Uterus (tissue), 4 donors: ENCODE data around the gene SVOP. TPM values are rescaled to one million over a fixed set of nuclear protein-coding genes. Genes with fewer than 3 reads are reported as not detected.
A peak's percentile ranks its signal among the peaks of the same experiment; 100 is the strongest.

Experiments used
- DNase-seq, 2 donors: peaks; one replicate each; pipeline ENCODE4 v3.0.0-alpha.2; 2019 to 2020
- H3K27ac ChIP-seq, 2 donors: fragments of 200-600 bp; sonication (generic); 1 replicate in 1 of 2; 2 replicates in 1 of 2; pipeline ENCODE4 v1.5.1; 2016 to 2018
- H3K27me3 ChIP-seq, 2 donors: fragments of 200-600 bp; sonication (generic); one replicate each; pipeline ENCODE4 v1.5.1; 2018 to 2019; ENCODE audit warnings: control low read depth in 1 of 2
- H3K36me3 ChIP-seq, 2 donors: fragments of 200-600 bp; sonication (generic); one replicate each; pipeline ENCODE4 v1.5.1; 2019; ENCODE audit warnings: control low read depth in 1 of 2
- H3K4me1 ChIP-seq, 2 donors: fragments of 200-600 bp; sonication (generic); one replicate each; pipeline ENCODE4 v1.5.1; 2018 to 2019; ENCODE audit warnings: control low read depth in 1 of 2
- H3K4me3 ChIP-seq, 2 donors: fragments of 200-600 bp; sonication (generic); 1 replicate in 1 of 2; 2 replicates in 1 of 2; pipeline ENCODE4 v1.5.1; 2018 to 2019; ENCODE audit warnings: mild to moderate bottlenecking in 1 of 2
- H3K9me3 ChIP-seq, 2 donors: fragments of 200-600 bp; sonication (generic); one replicate each; pipeline ENCODE4 v1.5.1; 2019; ENCODE audit warnings: control low read depth in 1 of 2
- CTCF ChIP-seq, 4 experiments: fragments of 200-600 bp in 2 of 4; fragments of 450-650 bp in 2 of 4; sonication (generic) in 2 of 4; IDR thresholded peaks; one replicate each; pipeline ENCODE4 v1.5.1; 2016 to 2019; ENCODE audit warnings: antibody characterized with exemption in 4 of 4, mild to moderate bottlenecking in 2 of 4, moderate library complexity in 1 of 4
- POLR2A ChIP-seq, 2 donors: fragments of 450-650 bp; IDR thresholded peaks; one replicate each; pipeline ENCODE4 v1.6.1; 2016; ENCODE audit warnings: antibody characterized with exemption in 2 of 2, mild to moderate bottlenecking in 1 of 2, moderate library complexity in 1 of 2
- intact Hi-C: fragments of 100-400 bp; cut with DNase I; formaldehyde crosslinking; loops from one replicate; pipeline ENCODE4 v1.15.1; 2023; ENCODE audit warnings: low total_unique reads
- total RNA-seq, 4 donors: library from RNA; depleted of rRNA in 3 of 4; stranded (reverse); fragments of >200 nt in 3 of 4; gene quantifications; one replicate each; pipeline versions ENCODE4 v1.1.0 to v1.2.4, GENCODE V29; 2014 to 2023
- donor health status: DM: yes; HTN: yes; CAD: no.

Gene SVOP, protein sequence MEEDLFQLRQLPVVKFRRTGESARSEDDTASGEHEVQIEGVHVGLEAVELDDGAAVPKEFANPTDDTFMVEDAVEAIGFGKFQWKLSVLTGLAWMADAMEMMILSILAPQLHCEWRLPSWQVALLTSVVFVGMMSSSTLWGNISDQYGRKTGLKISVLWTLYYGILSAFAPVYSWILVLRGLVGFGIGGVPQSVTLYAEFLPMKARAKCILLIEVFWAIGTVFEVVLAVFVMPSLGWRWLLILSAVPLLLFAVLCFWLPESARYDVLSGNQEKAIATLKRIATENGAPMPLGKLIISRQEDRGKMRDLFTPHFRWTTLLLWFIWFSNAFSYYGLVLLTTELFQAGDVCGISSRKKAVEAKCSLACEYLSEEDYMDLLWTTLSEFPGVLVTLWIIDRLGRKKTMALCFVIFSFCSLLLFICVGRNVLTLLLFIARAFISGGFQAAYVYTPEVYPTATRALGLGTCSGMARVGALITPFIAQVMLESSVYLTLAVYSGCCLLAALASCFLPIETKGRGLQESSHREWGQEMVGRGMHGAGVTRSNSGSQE
- under 1 TPM in 1 of 4 donors, not detected in 3; 0.14 TPM for total RNA-seq

GRCh38 chr12:109020796-109021380, at the start of gene SVOP:
Gene SVOP, minus strand, starts transcription at chr12:109021068. Its CDS starts 200 bp downstream, at chr12:109020868.
- H3K27me3 ChIP-seq, result no peaks in the 10 kb centered on the region
- no peaks in the 10 kb centered on the region for H3K36me3 ChIP-seq
- H3K9me3 ChIP-seq, result no peaks in the 10 kb centered on the region
- H3K4me1 ChIP-seq, result no peaks in the 10 kb centered on the region
- intact Hi-C loops, result no loop called here
- H3K4me3 ChIP-seq, result no peak within 1 kb of the TSS
- TF ChIP-seq CTCF (IDR thresholded peaks at IDR 0.05) (no peak), POLR2A (IDR thresholded peaks at IDR 0.05) (no peak)
- no peak within 1 kb of the TSS for H3K27ac ChIP-seq
- DNase-seq, result peak; percentile 28 to 54

DNA sequence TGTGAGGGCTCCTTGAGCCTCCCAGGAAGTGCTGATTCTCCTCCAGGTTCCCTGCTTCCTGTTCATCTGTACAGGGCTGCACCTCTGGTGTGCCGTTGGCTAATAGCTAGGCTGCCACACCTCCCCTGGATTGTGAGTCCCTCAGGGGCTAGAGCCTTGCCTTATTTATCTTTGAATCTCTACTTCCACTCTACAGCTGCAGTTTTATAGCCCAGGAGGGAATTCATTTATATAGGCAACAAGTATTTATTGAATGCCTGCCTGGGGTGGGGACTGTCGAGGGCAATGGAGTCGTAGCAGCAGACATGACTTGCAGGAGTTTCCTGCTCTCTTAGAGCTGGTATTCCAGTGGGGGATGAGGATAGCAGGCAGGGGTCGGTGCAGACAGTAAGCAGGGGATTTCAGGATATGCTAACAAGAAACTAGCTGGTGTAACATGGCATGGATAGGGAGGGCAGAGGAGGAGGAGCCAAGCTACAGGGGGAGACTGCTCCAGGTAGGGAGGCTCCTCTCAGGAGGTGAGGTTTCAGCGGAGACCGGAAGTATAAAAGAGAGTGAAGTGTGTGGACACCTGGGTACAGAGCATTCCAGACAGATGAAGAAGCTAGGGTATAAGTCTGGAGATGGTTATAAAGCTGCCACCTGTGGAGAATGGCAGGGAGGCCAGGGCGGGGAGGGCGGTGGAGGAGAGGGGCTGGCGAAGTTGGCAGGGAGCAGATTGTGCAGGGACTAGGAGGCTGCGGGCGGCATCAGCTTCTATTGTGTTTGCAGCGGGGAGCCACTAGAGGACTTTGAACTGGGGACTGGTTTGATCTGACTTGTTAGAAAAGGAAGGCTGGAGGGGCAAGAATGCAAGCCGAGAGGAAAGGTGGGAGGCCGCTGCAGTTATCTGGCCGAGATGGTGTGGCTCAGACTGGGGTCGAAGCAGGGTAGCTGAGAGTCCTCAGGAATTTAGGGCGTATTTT, 48.7 kb upstream of the SVOP start:
- Histone ChIP-seq H3K9me3 (no peaks in the 10 kb centered on the region), H3K4me1 (no peaks in the 10 kb centered on the region), H3K4me3 (no peak overlapping the region), H3K27ac (no peak overlapping the region), H3K36me3 (no peaks in the 10 kb centered on the region), H3K27me3 (no peaks in the 10 kb centered on the region)
- intact Hi-C loops, result no loop called here
- no peak for DNase-seq
- TF ChIP-seq CTCF (IDR thresholded peaks at IDR 0.05) (no peak), POLR2A (IDR thresholded peaks at IDR 0.05) (no peak)

GRCh38 chr12:109065853-109066193, 45.0 kb upstream of the SVOP start:
- Histone ChIP-seq H3K36me3 (no peaks in the 10 kb centered on the region), H3K9me3 (no peaks in the 10 kb centered on the region), H3K27ac (no peak overlapping the region), H3K4me1 (no peaks in the 10 kb centered on the region), H3K4me3 (no peak overlapping the region), H3K27me3 (no peaks in the 10 kb centered on the region)
- intact Hi-C loops, result no loop called here
- TF ChIP-seq CTCF (IDR thresholded peaks at IDR 0.05), result no peak
- TF ChIP-seq POLR2A (IDR thresholded peaks at IDR 0.05), result no peak
- DNase-seq, result no peak

GRCh38 chr12:109065154-109065852, 44.4 kb upstream of the SVOP start:
- Histone ChIP-seq H3K36me3 (no peaks in the 10 kb centered on the region), H3K9me3 (no peaks in the 10 kb centered on the region), H3K4me3 (no peak overlapping the region), H3K27me3 (no peaks in the 10 kb centered on the region), H3K27ac (no peak overlapping the region), H3K4me1 (no peaks in the 10 kb centered on the region)
- intact Hi-C loops, result no loop called here
- TF ChIP-seq CTCF (IDR thresholded peaks at IDR 0.05), result no peak
- TF ChIP-seq POLR2A (IDR thresholded peaks at IDR 0.05), result no peak
- DNase-seq, result no peak
